SK-N-SH (cell line): ENCODE results near the gene ANO10. TPM values are rescaled to one million over a fixed set of nuclear protein-coding genes. Genes with fewer than 3 reads are reported as not detected.
"Not testable (repeated sequence)": the region's sequence is repeated elsewhere in the genome, so short reads cannot be mapped to it uniquely, and the experiment has no call there.

Source experiments
- CTCF ChIA-PET: fragments of 300-600, 350-600 bp; formaldehyde crosslinking; extraction: SDS; loops from one replicate; lab custom pipeline; 2021; lab: Yijun Ruan, JAX
- POLR2A ChIA-PET: fragments of 350-600 bp; sonication (Branson Sonifier 250); formaldehyde crosslinking; extraction: SDS; loops from one replicate; lab custom pipeline; 2020; ENCODE audit warnings: antibody characterized with exemption, inconsistent platforms; lab: Yijun Ruan, JAX
- DNase-seq: peaks from one replicate; pipeline ENCODE4 v3.0.0; 2012
- H2AFZ ChIP-seq: fragments of 200-600 bp; sonication (generic); 2 replicates; pipeline ENCODE4 v1.8.1; 2016; ENCODE audit warnings: antibody characterized with exemption, mild to moderate bottlenecking, low read depth
- H3F3A ChIP-seq: fragments of 200-600 bp; sonication (generic); replicated peaks from 2 replicates; pipeline ENCODE3; 2016; ENCODE audit warnings: antibody characterized with exemption, mild to moderate bottlenecking; ENCODE audit not compliant: insufficient read depth
- H3K27ac ChIP-seq, 2 experiments: fragments of 200-500 bp in 1 of 2; fragments of 200-600 bp in 1 of 2; sonication (Bioruptor generic) in 1 of 2; sonication (generic), shearing (Covaris generic) in 1 of 2; 2 replicates each; pipeline versions ENCODE4 v1.5.1 to v1.6.1; 2014 to 2016; ENCODE audit warnings: low read depth in 2 of 2, inconsistent platforms in 1 of 2, low read length in 1 of 2, mild to moderate bottlenecking in 1 of 2, mixed read lengths in 1 of 2
- H3K27me3 ChIP-seq: fragments of 200-600 bp; sonication (generic), shearing (Covaris generic); 2 replicates; pipeline ENCODE4 v1.6.1; 2016; ENCODE audit warnings: mixed run types; ENCODE audit not compliant: insufficient read depth
- H3K36me3 ChIP-seq, 2 experiments: fragments of 200-500 bp in 1 of 2; fragments of 200-600 bp in 1 of 2; sonication (Bioruptor generic) in 1 of 2; sonication (generic) in 1 of 2; replicated peaks in 1 of 2; 2 replicates each; pipeline versions ENCODE3 to v1.5.1; 2014 to 2016; ENCODE audit warnings: low read length in 1 of 2, mild to moderate bottlenecking in 1 of 2; ENCODE audit not compliant: insufficient read depth in 2 of 2, control insufficient read depth in 1 of 2
- H3K4me1 ChIP-seq, 2 experiments: fragments of 200-500 bp in 1 of 2; fragments of 200-600 bp in 1 of 2; sonication (Bioruptor generic) in 1 of 2; sonication (generic), shearing (Covaris generic) in 1 of 2; 2 replicates each; pipeline versions ENCODE4 v1.5.1 to v1.6.1; 2014 to 2016; ENCODE audit warnings: low read depth in 1 of 2, low read length in 1 of 2, mixed run types in 1 of 2; ENCODE audit not compliant: insufficient read depth in 2 of 2, control insufficient read depth in 1 of 2
- H3K4me2 ChIP-seq: fragments of 200-600 bp; sonication (generic), shearing (Covaris generic); 2 replicates; pipeline ENCODE4 v1.6.1; 2017; ENCODE audit warnings: mixed run types
- H3K4me3 ChIP-seq, 2 experiments: fragments of 200-500 bp in 1 of 2; fragments of 200-600 bp in 1 of 2; sonication (Bioruptor generic) in 1 of 2; sonication (generic), shearing (Covaris generic) in 1 of 2; 2 replicates each; pipeline versions ENCODE4 v1.5.1 to v1.8.1; 2014 to 2016; ENCODE audit warnings: low read depth in 2 of 2, inconsistent platforms in 1 of 2, low read length in 1 of 2, mild to moderate bottlenecking in 1 of 2, mixed read lengths in 1 of 2, moderate library complexity in 1 of 2
- H3K79me2 ChIP-seq: fragments of 200-600 bp; sonication (generic); 2 replicates; pipeline ENCODE4 v1.8.1; 2017; ENCODE audit warnings: mild to moderate bottlenecking; ENCODE audit not compliant: insufficient read depth
- H3K9ac ChIP-seq: fragments of 200-600 bp; sonication (generic); 2 replicates; pipeline ENCODE4 v1.6.1; 2017; ENCODE audit warnings: mixed run types
- H3K9me2 ChIP-seq: fragments of 200-600 bp; sonication (generic); 2 replicates; pipeline ENCODE4 v1.6.1; 2017; ENCODE audit warnings: mixed run types
- H3K9me3 ChIP-seq: fragments of 200-600 bp; sonication (generic); 2 replicates; pipeline ENCODE4 v1.6.1; 2017; ENCODE audit warnings: mixed run types, mild to moderate bottlenecking, moderate library complexity
- H4K20me1 ChIP-seq: fragments of 200-600 bp; sonication (generic); 2 replicates; pipeline ENCODE4 v1.6.1; 2017; ENCODE audit warnings: mild to moderate bottlenecking, mixed run types; ENCODE audit not compliant: insufficient read depth
- EP300 ChIP-seq, 2 experiments: IDR thresholded peaks; 2 replicates each; pipeline versions ENCODE4 v1.4.0 to v1.6.1; 2012; ENCODE audit warnings: borderline replicate concordance in 1 of 2, low read depth in 1 of 2, low read length in 1 of 2
- FOXJ3 ChIP-seq: sonication (generic); formaldehyde crosslinking; IDR thresholded peaks from 2 replicates; pipeline ENCODE4 v1.5.1; 2020; ENCODE audit warnings: mild to moderate bottlenecking, missing genetic modification reagents
- JUND ChIP-seq: IDR thresholded peaks from 2 replicates; pipeline ENCODE4 v1.4.0; 2012
- MEF2A ChIP-seq: IDR thresholded peaks from 2 replicates; pipeline ENCODE4 v1.4.0; 2012; ENCODE audit warnings: low read depth, borderline replicate concordance
- RAD21 ChIP-seq: IDR thresholded peaks from 2 replicates; pipeline ENCODE4 v1.6.1; 2012; ENCODE audit warnings: mild to moderate bottlenecking, low read length
- REST ChIP-seq: IDR thresholded peaks from 2 replicates; pipeline ENCODE4 v1.6.1; 2012; ENCODE audit warnings: mild to moderate bottlenecking, low read depth, low read length, moderate library complexity
- RXRA ChIP-seq: IDR thresholded peaks from 2 replicates; pipeline ENCODE4 v1.4.0; 2012; ENCODE audit warnings: low read depth, mild to moderate bottlenecking, borderline replicate concordance
- SIN3A ChIP-seq: IDR thresholded peaks from 2 replicates; pipeline ENCODE4 v1.6.1; 2012; ENCODE audit warnings: low read depth, mild to moderate bottlenecking, low read length, moderate library complexity, borderline replicate concordance
- TEAD4 ChIP-seq: IDR thresholded peaks from 2 replicates; pipeline ENCODE4 v1.4.0; 2012; ENCODE audit warnings: mild to moderate bottlenecking, borderline replicate concordance; ENCODE audit not compliant: insufficient read depth
- WGBS: methylation state at CpG from one replicate; pipeline ENCODE4 v1.1.6; 2017; ENCODE audit warnings: low lambda C conversion rate; 5-methylcytosine and 5-hydroxymethylcytosine counted together
- polyA plus RNA-seq, 3 experiments: library from polyadenylated mRNA; depleted of rRNA; stranded (reverse); fragments of >200 nt; gene quantifications; 2 replicates each; pipeline ENCODE4 v1.2.3, GENCODE V29; 2012
- TF ChIP-seq, protein P1 (sequence below): fragments of 150-350 bp; IDR thresholded peaks from 2 replicates; pipeline ENCODE4 v1.6.1; 2016; ENCODE audit warnings: mild to moderate bottlenecking, low read depth, low read length
- TF ChIP-seq, protein P2 (sequence below): fragments of 200-600 bp; sonication (generic); IDR thresholded peaks from 2 replicates; pipeline ENCODE4 v1.6.1; 2017; ENCODE audit warnings: antibody characterized with exemption, mild to moderate bottlenecking, moderate library complexity
- TF ChIP-seq, protein P3 (sequence below): IDR thresholded peaks from 2 replicates; pipeline ENCODE4 v1.4.0; 2012; ENCODE audit warnings: low read depth, borderline replicate concordance

ANO10 gene
- polyA plus RNA-seq, 1 of the 3 experiments (the other 2 are of a cell fraction), result 16.8 TPM

- Histone ChIP-seq H3K9me3 (no peaks in the 10 kb centered on the region), H3K4me3 (no peak overlapping the region), H3K9me2 (no peaks in the 10 kb centered on the region), H4K20me1 (no peaks in the 10 kb centered on the region), H3F3A (peaks cover 5% of the 10 kb centered on the region), H3K4me2 (no peak overlapping the region), H3K27me3 (no peaks in the 10 kb centered on the region), H3K27ac (no peak overlapping the region; a peak in 1 of 4 replicates), H2AFZ (no peak overlapping the region), H3K4me1 (peaks cover 0 to 14% of the 10 kb centered on the region in 2 experiments; a peak in 1 of 4 replicates), H3K9ac (no peak overlapping the region), H3K79me2 (no peaks in the 10 kb centered on the region), H3K36me3 (no peaks in the 10 kb centered on the region)
- no peak for TF ChIP-seq JUND
- DNase-seq, result no peak
- CTCF ChIA-PET, result interaction anchor here (0.6 to 1.3 kb wide), 2 partner anchors 10 to 535 kb away, joined by 3 to 4 read pairs; no protein-coding TSS in a partner anchor
- POLR2A ChIA-PET, result no interaction called here
Observed at GRCh38 chr3:43497422-43497821, 124.4 kb downstream of the ANO10 start.

DNA sequence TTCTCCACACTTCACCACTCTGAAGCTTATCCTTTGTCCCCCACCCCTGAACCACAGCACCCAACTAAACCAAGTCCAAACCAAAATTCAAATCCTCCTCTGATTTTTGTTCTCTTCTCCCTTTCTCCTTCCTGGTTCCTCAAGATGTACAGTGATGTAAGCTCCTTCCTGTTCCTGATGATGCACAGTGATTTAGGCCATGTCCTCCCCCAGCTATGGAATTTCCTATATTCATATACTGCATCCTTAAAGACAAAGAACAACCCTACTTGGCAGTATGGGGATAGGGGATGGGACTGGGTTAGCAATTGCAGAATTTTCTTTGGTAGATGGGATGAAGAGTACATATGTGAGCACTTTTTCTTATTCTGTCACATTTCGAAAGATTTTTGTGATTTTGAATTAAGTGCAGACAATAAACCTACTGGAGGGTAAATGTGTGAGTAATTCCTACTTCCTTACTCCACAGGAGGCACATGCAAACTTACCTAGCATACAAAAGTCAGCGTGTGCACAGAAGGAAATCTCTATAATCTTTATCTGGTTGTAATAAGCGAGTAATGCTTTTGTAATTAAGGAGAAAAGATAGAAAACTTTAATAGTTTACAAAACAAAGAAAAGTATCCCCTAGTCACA, 125.0 kb downstream of the ANO10 start:
- Histone ChIP-seq H3F3A (peaks cover 5% of the 10 kb centered on the region), H3K79me2 (no peaks in the 10 kb centered on the region), H3K36me3 (no peaks in the 10 kb centered on the region), H3K27ac (no peak overlapping the region; a peak in 1 of 4 replicates), H2AFZ (no peak overlapping the region), H3K4me2 (no peak overlapping the region), H3K4me1 (peaks cover 0 to 14% of the 10 kb centered on the region in 2 experiments; a peak in 1 of 4 replicates), H3K9me2 (no peaks in the 10 kb centered on the region), H3K9me3 (no peaks in the 10 kb centered on the region), H3K9ac (no peak overlapping the region), H3K4me3 (no peak overlapping the region), H3K27me3 (no peaks in the 10 kb centered on the region), H4K20me1 (no peaks in the 10 kb centered on the region)
- POLR2A ChIA-PET, result no interaction called here
- DNase-seq, result no peak
- no peak for TF ChIP-seq SIN3A
- TF ChIP-seq, protein P1, sequence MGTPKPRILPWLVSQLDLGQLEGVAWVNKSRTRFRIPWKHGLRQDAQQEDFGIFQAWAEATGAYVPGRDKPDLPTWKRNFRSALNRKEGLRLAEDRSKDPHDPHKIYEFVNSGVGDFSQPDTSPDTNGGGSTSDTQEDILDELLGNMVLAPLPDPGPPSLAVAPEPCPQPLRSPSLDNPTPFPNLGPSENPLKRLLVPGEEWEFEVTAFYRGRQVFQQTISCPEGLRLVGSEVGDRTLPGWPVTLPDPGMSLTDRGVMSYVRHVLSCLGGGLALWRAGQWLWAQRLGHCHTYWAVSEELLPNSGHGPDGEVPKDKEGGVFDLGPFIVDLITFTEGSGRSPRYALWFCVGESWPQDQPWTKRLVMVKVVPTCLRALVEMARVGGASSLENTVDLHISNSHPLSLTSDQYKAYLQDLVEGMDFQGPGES, result no peak
- no peak for TF ChIP-seq RXRA
- no peak for TF ChIP-seq FOXJ3
- TF ChIP-seq REST, result no peak
- TF ChIP-seq JUND, result no peak
- no peak for TF ChIP-seq RAD21
- no peak for TF ChIP-seq TEAD4
- TF ChIP-seq EP300 (IDR thresholded peaks at IDR 0.05; ENCODE audit: borderline replicate concordance in 1 of 2, low read depth in 1 of 2, low read length in 1 of 2), result no peak
- TF ChIP-seq, protein P2, sequence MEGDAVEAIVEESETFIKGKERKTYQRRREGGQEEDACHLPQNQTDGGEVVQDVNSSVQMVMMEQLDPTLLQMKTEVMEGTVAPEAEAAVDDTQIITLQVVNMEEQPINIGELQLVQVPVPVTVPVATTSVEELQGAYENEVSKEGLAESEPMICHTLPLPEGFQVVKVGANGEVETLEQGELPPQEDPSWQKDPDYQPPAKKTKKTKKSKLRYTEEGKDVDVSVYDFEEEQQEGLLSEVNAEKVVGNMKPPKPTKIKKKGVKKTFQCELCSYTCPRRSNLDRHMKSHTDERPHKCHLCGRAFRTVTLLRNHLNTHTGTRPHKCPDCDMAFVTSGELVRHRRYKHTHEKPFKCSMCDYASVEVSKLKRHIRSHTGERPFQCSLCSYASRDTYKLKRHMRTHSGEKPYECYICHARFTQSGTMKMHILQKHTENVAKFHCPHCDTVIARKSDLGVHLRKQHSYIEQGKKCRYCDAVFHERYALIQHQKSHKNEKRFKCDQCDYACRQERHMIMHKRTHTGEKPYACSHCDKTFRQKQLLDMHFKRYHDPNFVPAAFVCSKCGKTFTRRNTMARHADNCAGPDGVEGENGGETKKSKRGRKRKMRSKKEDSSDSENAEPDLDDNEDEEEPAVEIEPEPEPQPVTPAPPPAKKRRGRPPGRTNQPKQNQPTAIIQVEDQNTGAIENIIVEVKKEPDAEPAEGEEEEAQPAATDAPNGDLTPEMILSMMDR, result no peak
- TF ChIP-seq MEF2A, result no peak
- TF ChIP-seq, protein P3, sequence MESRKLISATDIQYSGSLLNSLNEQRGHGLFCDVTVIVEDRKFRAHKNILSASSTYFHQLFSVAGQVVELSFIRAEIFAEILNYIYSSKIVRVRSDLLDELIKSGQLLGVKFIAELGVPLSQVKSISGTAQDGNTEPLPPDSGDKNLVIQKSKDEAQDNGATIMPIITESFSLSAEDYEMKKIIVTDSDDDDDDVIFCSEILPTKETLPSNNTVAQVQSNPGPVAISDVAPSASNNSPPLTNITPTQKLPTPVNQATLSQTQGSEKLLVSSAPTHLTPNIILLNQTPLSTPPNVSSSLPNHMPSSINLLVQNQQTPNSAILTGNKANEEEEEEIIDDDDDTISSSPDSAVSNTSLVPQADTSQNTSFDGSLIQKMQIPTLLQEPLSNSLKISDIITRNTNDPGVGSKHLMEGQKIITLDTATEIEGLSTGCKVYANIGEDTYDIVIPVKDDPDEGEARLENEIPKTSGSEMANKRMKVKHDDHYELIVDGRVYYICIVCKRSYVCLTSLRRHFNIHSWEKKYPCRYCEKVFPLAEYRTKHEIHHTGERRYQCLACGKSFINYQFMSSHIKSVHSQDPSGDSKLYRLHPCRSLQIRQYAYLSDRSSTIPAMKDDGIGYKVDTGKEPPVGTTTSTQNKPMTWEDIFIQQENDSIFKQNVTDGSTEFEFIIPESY, result no peak
- CTCF ChIA-PET, result interaction anchor here (0.8 to 1.0 kb wide), 2 partner anchors 9 to 535 kb away, joined by 3 read pairs; no protein-coding TSS in a partner anchor
- 90% methylated on average over 3 of the region's 3 CpGs for WGBS

- H3K4me2 ChIP-seq, H3F3A ChIP-seq, H3K9me3 ChIP-seq, H3K4me3 ChIP-seq, H3K9ac ChIP-seq, POLR2A ChIA-PET, H3K9me2 ChIP-seq, H3K27me3 ChIP-seq, H3K79me2 ChIP-seq, H2AFZ ChIP-seq, H4K20me1 ChIP-seq, DNase-seq, H3K36me3 ChIP-seq, H3K27ac ChIP-seq: not testable (repeated sequence)
- peaks cover 0 to 12% of the 10 kb centered on the region in 2 experiments; a peak in 1 of 4 replicates for H3K4me1 ChIP-seq
- CTCF ChIA-PET, result interaction anchor here (2.3 kb wide), 1 partner anchor 10 kb away, joined by 12 read pairs; no protein-coding TSS in a partner anchor
- 93% methylated on average over 4 of the region's 4 CpGs for WGBS
Observed at GRCh38 chr3:43492932-43493331, 128.9 kb downstream of the ANO10 start.
